Measurements from ENCODE around the gene THSD4.

DNA sequence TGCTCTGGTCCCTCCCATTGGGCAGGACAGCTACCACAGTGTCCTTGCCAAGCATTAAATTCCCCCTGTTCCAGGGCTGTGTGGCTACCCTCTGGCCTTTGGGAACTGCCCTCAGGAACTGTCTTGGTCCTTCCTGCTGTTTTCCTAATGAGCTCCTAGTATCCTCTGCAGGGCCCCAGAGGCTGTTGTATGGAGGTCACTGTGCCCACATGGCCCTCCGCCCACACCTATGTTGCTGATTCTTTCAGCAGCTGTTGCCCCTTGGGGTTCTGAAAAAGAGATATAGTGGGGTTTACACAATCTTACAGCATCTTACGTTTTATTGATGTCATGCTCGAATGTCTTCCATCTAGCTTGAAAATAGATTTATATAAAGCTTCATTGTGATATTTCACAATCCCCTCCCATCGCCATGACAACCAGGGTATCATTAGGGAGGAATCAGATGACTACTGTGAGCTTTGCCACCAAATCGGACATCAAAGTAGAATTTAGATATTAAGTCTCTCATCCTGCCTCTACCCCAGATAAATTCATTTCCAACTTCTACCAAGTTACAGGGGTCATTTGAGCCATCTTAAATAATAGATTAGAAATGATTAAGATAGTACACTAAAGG lies 598.0 kb downstream of the THSD4 start:
- no peak for TF ChIP-seq POLR2A (IDR thresholded peaks at IDR 0.05)
- TF ChIP-seq, protein P1, sequence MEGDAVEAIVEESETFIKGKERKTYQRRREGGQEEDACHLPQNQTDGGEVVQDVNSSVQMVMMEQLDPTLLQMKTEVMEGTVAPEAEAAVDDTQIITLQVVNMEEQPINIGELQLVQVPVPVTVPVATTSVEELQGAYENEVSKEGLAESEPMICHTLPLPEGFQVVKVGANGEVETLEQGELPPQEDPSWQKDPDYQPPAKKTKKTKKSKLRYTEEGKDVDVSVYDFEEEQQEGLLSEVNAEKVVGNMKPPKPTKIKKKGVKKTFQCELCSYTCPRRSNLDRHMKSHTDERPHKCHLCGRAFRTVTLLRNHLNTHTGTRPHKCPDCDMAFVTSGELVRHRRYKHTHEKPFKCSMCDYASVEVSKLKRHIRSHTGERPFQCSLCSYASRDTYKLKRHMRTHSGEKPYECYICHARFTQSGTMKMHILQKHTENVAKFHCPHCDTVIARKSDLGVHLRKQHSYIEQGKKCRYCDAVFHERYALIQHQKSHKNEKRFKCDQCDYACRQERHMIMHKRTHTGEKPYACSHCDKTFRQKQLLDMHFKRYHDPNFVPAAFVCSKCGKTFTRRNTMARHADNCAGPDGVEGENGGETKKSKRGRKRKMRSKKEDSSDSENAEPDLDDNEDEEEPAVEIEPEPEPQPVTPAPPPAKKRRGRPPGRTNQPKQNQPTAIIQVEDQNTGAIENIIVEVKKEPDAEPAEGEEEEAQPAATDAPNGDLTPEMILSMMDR (IDR thresholded peaks at IDR 0.05) = no peak
